ENCODE measurements around the gene SF1. TPM values are rescaled to one million over a fixed set of nuclear protein-coding genes. Genes with fewer than 3 reads are reported as not detected.

Gene SF1
- total RNA-seq, 1 donor: 95.9 TPM

- no peak overlapping the region for H3K4me3 ChIP-seq (ENCODE audit: low read depth, low read length)
- no peak for TF ChIP-seq CTCF (IDR thresholded peaks at IDR 0.05; ENCODE audit: insufficient read depth, low read depth, low read length)
- no peak for DNase-seq (ENCODE audit: low read depth)
These were observed 22.2 kb upstream of the SF1 start for GRCh38 chr11:64800303-64801157.

GRCh38 chr11:64799623-64800302, 21.4 kb upstream of the SF1 start:
- no peak for DNase-seq (ENCODE audit: low read depth)
- no peak for TF ChIP-seq CTCF (IDR thresholded peaks at IDR 0.05; ENCODE audit: insufficient read depth, low read depth, low read length)
- no peak overlapping the region for H3K4me3 ChIP-seq (ENCODE audit: low read depth, low read length)

GRCh38 chr11:64799256-64799622, 20.9 kb upstream of the SF1 start:
- H3K4me3 ChIP-seq (ENCODE audit: low read depth, low read length): no peak overlapping the region
- no peak for TF ChIP-seq CTCF (IDR thresholded peaks at IDR 0.05; ENCODE audit: insufficient read depth, low read depth, low read length)
- no peak for DNase-seq (ENCODE audit: low read depth)

GRCh38 chr11:64796757-64797541, 18.6 kb upstream of the SF1 start:
- no peak overlapping the region for H3K4me3 ChIP-seq (ENCODE audit: low read depth, low read length)
- no peak for TF ChIP-seq CTCF (IDR thresholded peaks at IDR 0.05; ENCODE audit: insufficient read depth, low read depth, low read length)
- DNase-seq (ENCODE audit: low read depth): no peak

GRCh38 chr11:64796047-64796756, 17.9 kb upstream of the SF1 start:
- no peak for TF ChIP-seq CTCF (IDR thresholded peaks at IDR 0.05; ENCODE audit: insufficient read depth, low read depth, low read length)
- H3K4me3 ChIP-seq (ENCODE audit: low read depth, low read length): no peak overlapping the region
- no peak for DNase-seq (ENCODE audit: low read depth)

GRCh38 chr11:64794526-64794925, 16.2 kb upstream of the SF1 start:
- H3K4me3 ChIP-seq (ENCODE audit: low read depth, low read length): no peak overlapping the region
- TF ChIP-seq CTCF (IDR thresholded peaks at IDR 0.05; ENCODE audit: insufficient read depth, low read depth, low read length): no peak
- DNase-seq (ENCODE audit: low read depth): no peak
